Left lung (tissue), 10 donors: ENCODE measurements around the gene VMP1. TPM values are rescaled to one million over a fixed set of nuclear protein-coding genes. Genes with fewer than 3 reads are reported as not detected.
"Not testable (repeated sequence)": the region's sequence is repeated elsewhere in the genome, so short reads cannot be mapped to it uniquely, and the experiment has no call there.

Experiments used
- ATAC-seq: fragments of 200-7000 bp; cut with Tn5 transposase; one replicate; pipeline ENCODE4 v1.9.1; 2020; ENCODE audit warnings: moderate library complexity
- DNase-seq, 4 donors: peaks; one replicate each; pipeline ENCODE4 v3.0.0-alpha.2; 2013 to 2020
- H3K27ac ChIP-seq, 2 donors: fragments of 200-600 bp; sonication (generic) in 1 of 2; one replicate each; pipeline versions ENCODE4 v1.5.0 to v1.8.0; 2020 to 2021
- H3K27me3 ChIP-seq, 2 donors: fragments of 200-600 bp; sonication (generic) in 1 of 2; one replicate each; pipeline versions ENCODE4 v1.5.0 to v1.8.0; 2020 to 2021
- H3K36me3 ChIP-seq, 2 donors: fragments of 200-600 bp; sonication (generic) in 1 of 2; one replicate each; pipeline versions ENCODE4 v1.5.0 to v1.8.0; 2020 to 2021
- H3K4me1 ChIP-seq, 2 donors: fragments of 200-600 bp; one replicate each; pipeline ENCODE4 v1.8.0; 2021
- H3K4me3 ChIP-seq, 2 donors: fragments of 200-600 bp; sonication (generic) in 1 of 2; one replicate each; pipeline versions ENCODE4 v1.5.0 to v1.8.0; 2020 to 2021; ENCODE audit warnings: mild to moderate bottlenecking in 1 of 2
- H3K9me3 ChIP-seq, 2 donors: fragments of 200-600 bp; sonication (generic) in 1 of 2; one replicate each; pipeline versions ENCODE4 v1.5.0 to v1.8.0; 2020 to 2021
- intact Hi-C, 2 donors: fragments of 100-400 bp; cut with DNase I; formaldehyde crosslinking; loops; one replicate each; pipeline versions ENCODE4 v1.11.2 to v1.14.2; 2022
- polyA plus RNA-seq, 6 donors: library from polyadenylated mRNA; unstranded; fragments of 120-200 nt; gene quantifications; one replicate each; pipeline ENCODE4 v1.2.1, GENCODE V29; 2013; ENCODE audit not compliant: insufficient read length in 6 of 6
- total RNA-seq, 2 donors: library from RNA; stranded (reverse); fragmentation: NEBNext Ultra II Directional; extraction: Animal tissue kit (Norgen Biotek cat#: 25700); gene quantifications; one replicate each; pipeline ENCODE4 v1.2.1, GENCODE V29; 2021
- TF ChIP-seq, protein P1 (sequence below), 2 donors: fragments of 200-600 bp; sonication (generic) in 1 of 2; IDR thresholded peaks; one replicate each; pipeline versions ENCODE4 v1.5.0 to v1.8.0; 2021; ENCODE audit warnings: antibody characterized with exemption in 2 of 2
- donor health status: DM: no; HTN: yes; CAD: no.
- donor health status: DM: no; HTN: no; CAD: no.

Gene VMP1
- total and polyA plus RNA-seq, 8 donors, result 98.2 to 343 (median 127) TPM

DNA sequence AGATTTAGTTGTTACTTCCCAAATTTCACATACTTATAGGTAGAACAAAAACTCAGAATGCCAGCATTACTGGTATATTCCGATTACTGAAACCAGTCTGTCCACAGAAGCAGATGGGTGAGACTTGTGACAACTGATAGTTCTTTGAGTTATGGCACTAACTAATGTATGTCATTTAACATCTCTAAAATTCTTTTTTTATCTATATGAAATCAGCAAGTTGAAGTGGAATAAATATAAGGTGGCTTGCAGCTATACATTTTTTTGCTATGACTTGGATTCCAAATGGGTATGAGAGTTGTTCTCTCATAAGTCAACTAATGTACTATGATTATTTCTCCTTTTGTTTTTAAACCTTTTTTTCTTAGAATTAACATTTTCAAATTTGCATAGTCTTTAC, 69.1 kb downstream of the VMP1 start:
- TF ChIP-seq, protein P1, sequence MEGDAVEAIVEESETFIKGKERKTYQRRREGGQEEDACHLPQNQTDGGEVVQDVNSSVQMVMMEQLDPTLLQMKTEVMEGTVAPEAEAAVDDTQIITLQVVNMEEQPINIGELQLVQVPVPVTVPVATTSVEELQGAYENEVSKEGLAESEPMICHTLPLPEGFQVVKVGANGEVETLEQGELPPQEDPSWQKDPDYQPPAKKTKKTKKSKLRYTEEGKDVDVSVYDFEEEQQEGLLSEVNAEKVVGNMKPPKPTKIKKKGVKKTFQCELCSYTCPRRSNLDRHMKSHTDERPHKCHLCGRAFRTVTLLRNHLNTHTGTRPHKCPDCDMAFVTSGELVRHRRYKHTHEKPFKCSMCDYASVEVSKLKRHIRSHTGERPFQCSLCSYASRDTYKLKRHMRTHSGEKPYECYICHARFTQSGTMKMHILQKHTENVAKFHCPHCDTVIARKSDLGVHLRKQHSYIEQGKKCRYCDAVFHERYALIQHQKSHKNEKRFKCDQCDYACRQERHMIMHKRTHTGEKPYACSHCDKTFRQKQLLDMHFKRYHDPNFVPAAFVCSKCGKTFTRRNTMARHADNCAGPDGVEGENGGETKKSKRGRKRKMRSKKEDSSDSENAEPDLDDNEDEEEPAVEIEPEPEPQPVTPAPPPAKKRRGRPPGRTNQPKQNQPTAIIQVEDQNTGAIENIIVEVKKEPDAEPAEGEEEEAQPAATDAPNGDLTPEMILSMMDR (IDR thresholded peaks at IDR 0.05), result no peak
- peaks cover 0 to 62% of the 10 kb centered on the region in 2 donors for H3K36me3 ChIP-seq
- intact Hi-C loops, result no loop called here

GRCh38 chr17:59777033-59777432, 69.6 kb downstream of the VMP1 start:
- Histone ChIP-seq H3K9me3 (no peaks in the 10 kb centered on the region), H3K4me1 (peaks cover 0 to 8% of the 10 kb centered on the region in 2 donors), H3K27me3 (no peaks in the 10 kb centered on the region), H3K27ac (peak overlapping the region in 1 of 2 donors; percentile 30), H3K36me3 (peaks cover 0 to 62% of the 10 kb centered on the region in 2 donors), H3K4me3 (no peak overlapping the region)
- no peak for DNase-seq
- TF ChIP-seq, protein P1 (IDR thresholded peaks at IDR 0.05), result no peak
- ATAC-seq, result no peak
- intact Hi-C loops, result no loop called here

More for the DNA sequence above, 69.1 kb downstream of the VMP1 start:
- ATAC-seq, result no peak
- no peaks in the 10 kb centered on the region for H3K27me3 ChIP-seq
- DNase-seq, result no peak
- H3K27ac ChIP-seq, result peak overlapping the region in 1 of 2 donors; percentile 30
- H3K4me1 ChIP-seq, result peaks cover 0 to 8% of the 10 kb centered on the region in 2 donors
- no peak overlapping the region for H3K4me3 ChIP-seq
- H3K9me3 ChIP-seq, result no peaks in the 10 kb centered on the region

DNA sequence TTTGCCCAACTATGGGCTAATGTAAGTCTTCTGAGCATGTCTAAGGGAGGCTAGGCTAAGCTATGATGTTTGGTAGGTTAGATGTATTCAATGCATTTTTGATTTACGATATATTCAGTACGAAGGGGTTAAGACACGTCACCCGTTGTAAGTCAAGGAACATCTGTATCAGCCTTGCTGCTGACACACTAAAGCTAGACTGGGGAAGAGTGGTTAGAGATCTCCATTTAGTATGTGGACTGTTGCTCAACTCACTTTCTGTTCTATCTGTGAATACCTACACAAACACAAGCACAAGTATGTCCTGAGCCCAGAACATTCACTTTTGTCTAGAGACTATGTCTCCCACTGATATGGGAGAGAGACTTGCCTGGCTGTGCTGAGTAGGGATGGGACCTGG, 71.5 kb downstream of the VMP1 start:
- Histone ChIP-seq H3K4me1 (peaks cover 6 to 20% of the 10 kb centered on the region in 2 donors), H3K27me3 (no peaks in the 10 kb centered on the region), H3K9me3 (no peaks in the 10 kb centered on the region), H3K4me3 (no peak overlapping the region), H3K36me3 (peaks cover 0 to 51% of the 10 kb centered on the region in 2 donors), H3K27ac (peak overlapping the region in 1 of 2 donors; percentile 62)
- intact Hi-C loops, result no loop called here
- ATAC-seq (no peak), DNase-seq (no peak)
- TF ChIP-seq, protein P1 (IDR thresholded peaks at IDR 0.05), result no peak

DNA sequence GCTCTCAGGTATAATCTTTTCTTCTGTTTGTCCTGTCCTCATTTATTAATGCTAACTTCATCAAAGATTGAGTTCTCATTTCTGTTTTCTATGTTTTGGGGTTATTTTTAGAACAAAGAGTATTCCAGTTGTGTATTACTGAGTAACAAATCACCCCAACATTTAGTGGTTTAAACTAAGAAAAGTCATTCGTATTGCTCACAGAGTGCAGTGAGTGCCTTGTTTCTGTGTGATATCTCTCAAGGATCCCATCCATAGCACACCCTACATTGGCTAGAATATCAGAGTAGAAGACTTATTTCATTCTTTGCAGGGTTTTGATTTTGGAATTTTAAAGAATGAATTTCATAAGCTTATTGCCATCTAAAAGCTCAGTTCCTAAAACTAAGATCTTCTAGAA, 72.1 kb downstream of the VMP1 start:
- Histone ChIP-seq H3K4me1 (peaks cover 9 to 25% of the 10 kb centered on the region in 2 donors), H3K27me3 (no peaks in the 10 kb centered on the region), H3K36me3 (peaks cover 0 to 46% of the 10 kb centered on the region in 2 donors), H3K27ac (peak overlapping the region in 1 of 2 donors; percentile 62), H3K4me3 (no peak overlapping the region), H3K9me3 (no peaks in the 10 kb centered on the region)
- TF ChIP-seq, protein P1 (IDR thresholded peaks at IDR 0.05), result no peak
- no peak for ATAC-seq
- intact Hi-C loops, result no loop called here
- DNase-seq, result no peak

GRCh38 chr17:59780548-59780947, 73.1 kb downstream of the VMP1 start:
- peaks cover 0 to 36% of the 10 kb centered on the region in 2 donors for H3K36me3 ChIP-seq
- ATAC-seq, DNase-seq, H3K4me3 ChIP-seq, intact Hi-C loops, H3K9me3 ChIP-seq, H3K27me3 ChIP-seq: not testable (repeated sequence)
- H3K4me1 ChIP-seq, result peaks cover 19 to 36% of the 10 kb centered on the region in 2 donors
- peak overlapping the region in 1 of 2 donors; percentile 62 for H3K27ac ChIP-seq
